CD4-positive, alpha-beta T cell treated with Interleukin-17A for 4 hours (primary cell): ENCODE measurements around the gene DAPP1.
"Not testable (repeated sequence)": the region's sequence is repeated elsewhere in the genome, so short reads cannot be mapped to it uniquely, and the experiment has no call there.

Experiments
- DNase-seq: peaks from one replicate; pipeline ENCODE4 v3.0.0-alpha.2; 2020; ENCODE audit warnings: mixed read lengths

Gene DAPP1

DNA sequence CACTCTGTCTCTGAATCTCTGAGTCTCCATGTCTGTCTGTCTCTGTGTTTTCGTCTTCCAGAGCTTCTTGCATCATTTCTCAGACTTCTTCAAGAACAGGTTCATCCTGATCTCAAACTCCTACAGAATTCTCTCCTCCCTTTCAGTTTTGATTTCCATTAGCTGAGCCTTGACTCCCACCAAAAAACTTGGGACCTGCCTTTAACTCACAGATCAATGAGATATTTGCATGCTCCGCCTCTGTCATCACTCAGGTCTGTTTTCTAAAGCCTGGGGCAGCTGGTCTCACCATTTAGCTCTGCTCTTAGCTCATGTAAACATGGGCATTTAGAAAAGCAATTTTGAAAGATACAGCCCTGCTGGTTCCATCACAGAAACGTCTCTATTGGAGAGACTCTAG is 8.6 kb downstream of the DAPP1 start:
- DNase-seq: no peak

DNA sequence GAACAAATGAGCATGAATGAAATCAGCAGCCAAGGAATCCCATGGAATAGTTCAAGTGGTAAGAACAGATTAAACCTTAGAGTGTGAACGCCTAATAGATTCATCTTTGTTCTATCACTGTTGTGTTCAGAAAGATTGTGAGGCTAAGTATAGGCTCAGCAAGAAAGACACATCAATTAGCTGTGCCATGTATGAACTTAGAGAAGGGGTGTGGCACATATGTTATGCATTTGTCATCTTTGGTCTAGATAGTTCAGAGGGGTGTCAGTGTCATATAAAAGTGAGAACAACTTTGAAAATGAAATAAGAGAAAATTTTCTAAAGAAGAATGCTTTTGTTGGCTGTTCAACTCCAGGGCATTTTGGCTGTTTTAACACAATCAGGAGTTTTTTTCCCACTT is 9.4 kb downstream of the DAPP1 start:
- no peak for DNase-seq

DNA sequence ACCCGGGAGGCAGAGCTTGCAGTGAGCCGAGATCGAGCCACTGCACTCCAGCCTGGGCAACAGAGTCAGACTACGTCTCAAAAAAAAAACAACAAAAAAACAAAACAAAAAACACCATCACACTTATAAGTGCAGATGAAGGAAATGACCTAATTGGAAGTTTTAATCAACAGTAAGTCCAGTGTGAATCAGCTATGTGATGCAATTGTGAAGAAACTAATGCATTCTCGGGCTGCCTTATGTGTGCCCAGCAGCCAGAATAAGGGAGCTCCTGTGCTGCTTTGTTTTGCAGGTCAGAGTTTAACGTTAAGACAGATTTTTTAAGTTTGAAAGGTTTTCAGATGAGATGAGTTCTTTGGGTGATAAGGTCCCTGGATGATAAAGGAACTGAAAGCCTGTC is 10.8 kb downstream of the DAPP1 start:
- no peak for DNase-seq

DNA sequence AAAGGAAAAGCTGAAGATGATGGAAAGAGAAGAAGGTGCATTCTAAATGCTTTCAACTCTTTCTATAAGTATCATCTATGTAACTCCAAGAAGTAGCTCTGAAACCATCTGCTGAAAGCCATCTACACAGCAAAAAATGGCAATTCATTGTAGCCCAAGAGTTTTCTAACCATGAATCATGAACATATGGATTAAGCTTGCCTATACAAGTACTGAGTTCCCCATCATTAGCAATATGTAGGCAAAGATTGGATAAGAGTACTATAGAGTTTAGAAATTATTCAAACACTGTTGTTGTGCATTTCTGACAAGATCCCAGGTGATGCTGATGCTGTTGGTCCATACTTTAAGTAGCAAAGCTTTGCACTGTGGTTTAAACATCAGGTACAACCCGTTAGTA is 11.2 kb downstream of the DAPP1 start:
- no peak for DNase-seq

GRCh38 chr4:99828477-99828876 is 11.8 kb downstream of the DAPP1 start:
- no peak for DNase-seq

DNA sequence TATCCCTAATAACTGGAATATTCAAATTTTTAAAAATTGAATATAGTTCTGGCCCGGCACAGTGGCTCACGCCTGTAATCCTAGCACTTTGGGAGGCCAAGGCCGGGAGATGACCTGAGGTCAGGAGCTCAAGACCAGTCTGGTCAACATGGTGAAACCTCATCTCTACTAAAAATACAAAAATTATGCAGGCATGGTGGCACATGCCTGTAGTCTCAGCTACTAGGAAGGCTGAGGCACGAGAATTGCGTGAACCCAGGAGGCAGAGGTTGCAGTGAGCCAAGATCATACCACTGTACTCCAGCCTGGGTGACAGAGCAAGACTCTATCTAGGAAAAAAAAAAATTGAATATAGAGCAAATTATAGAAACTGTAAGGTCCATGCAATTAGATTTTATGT is 13.4 kb downstream of the DAPP1 start:
- DNase-seq: not testable (repeated sequence)

GRCh38 chr4:99832321-99832720 is 15.7 kb downstream of the DAPP1 start:
- no peak for DNase-seq

- no peak for DNase-seq
These were observed 16.1 kb downstream of the DAPP1 start for GRCh38 chr4:99832758-99833157.

- no peak for DNase-seq
These were observed 17.1 kb downstream of the DAPP1 start for GRCh38 chr4:99833756-99834155.

DNA sequence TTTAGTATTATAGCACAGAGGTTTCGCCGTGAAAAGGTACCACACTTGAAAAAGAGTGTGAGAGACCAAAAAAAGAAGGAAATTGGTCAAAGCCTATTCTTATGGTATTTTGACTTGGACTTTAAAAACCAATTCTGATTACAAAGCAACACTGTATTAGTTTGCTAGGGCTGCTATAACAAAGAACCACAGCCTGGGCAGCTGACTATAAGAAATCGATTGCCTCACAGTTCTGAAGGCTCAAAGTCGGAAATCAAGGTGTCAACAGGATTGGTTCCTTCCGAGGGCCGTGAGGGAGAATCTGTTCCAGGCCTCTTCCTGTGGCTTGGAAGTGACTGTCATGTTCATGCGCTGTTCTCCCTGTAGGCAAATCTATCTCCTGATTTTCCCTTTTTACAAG is 17.9 kb downstream of the DAPP1 start:
- DNase-seq: no peak

GRCh38 chr4:99835942-99836341 is 19.3 kb downstream of the DAPP1 start:
- DNase-seq: no peak

GRCh38 chr4:99838927-99839326 is 22.3 kb downstream of the DAPP1 start:
- DNase-seq: no peak

DNA sequence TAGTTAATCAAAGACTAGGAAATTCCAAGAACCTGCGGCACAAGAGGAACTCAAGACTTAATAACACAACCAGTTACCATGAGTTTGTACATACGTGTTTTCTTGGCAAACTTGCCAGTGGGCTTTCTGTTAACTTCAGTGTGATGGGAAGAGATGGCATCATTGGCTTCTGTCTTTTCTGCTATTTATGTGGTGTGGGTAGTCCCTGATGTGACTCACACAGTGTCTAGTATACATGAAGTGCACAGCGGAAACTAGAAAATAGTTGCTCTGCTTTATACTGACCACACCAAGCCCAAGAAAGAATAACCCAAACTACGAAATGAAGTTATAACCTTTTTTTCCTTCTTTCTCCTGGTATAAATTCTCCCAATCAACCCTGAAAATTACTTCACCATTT is 24.5 kb downstream of the DAPP1 start:
- no peak for DNase-seq

DNA sequence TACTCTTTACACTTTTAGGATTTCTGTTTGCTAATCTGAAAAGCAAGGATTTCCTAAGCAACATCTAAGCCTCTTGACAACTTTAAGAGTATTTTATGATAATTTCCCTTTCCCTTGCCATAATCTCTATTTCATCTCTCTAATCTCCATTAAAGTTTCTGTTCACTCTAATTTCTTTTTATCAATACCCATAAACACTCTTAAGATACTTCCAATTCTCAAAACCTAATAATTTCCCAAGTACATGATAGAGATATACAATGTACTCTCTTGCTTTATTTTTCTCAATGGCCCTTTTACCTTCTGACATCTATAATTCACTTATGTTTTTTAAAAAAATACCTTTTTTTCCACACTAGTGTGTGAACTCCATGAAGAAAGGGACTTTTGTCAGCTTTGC is 26.8 kb downstream of the DAPP1 start:
- DNase-seq: no peak

DNA sequence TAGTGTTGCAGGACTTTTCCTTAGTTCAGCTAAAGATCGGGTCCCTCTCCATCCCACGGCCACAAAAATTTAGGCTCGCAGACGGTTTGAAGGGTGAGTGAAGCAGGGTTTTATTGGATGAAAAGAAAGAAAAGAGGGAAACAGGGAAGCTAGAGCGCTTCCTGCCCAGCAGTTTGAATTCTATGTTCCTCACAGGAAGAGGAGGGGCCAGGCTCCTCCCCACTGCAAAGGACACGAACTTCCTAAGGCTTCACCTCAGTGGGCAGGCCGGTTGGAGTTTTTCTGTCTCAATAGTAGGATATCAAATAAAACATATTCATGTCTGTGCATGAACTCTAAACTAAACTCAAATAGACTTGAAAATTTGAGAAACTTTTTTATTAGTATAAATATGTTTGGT is 27.4 kb downstream of the DAPP1 start:
- DNase-seq: no peak

GRCh38 chr4:99845179-99845578 is 28.6 kb downstream of the DAPP1 start:
- DNase-seq: no peak

DNA sequence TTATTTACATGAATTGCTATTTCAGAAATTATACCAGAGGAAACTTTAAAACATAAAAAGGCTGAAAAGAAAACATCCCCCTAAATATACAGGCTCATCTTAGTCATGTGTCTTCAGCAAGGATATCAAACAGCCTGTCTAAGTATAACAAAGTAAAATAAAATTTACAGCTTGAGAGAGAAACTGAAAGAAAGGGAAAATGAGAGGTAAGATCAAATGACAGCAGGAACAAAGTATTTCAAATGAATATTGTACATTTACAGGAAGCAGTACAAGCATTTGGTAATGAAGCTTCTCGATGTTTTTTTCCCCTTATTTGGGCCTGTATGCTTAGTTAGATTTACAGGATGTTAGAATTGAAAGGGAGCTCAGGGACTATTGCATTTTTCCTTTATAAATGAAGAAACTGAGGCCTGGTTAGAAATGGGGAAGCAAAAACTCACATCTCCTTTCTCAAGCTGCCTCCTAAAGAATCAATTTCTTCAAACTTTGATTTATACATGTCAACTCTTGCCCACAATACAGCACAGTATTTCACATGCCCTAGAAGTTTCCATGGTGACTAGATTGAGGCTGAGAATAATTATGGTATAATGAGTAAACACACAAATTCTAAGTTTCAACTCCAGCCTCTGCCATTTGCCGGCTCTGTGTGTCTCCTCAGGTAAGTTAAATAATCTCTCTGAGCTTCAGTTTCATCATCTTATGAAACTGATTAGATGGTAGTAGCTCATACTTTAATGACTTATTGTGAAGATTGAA is 29.3 kb downstream of the DAPP1 start:
- DNase-seq: no peak

DNA sequence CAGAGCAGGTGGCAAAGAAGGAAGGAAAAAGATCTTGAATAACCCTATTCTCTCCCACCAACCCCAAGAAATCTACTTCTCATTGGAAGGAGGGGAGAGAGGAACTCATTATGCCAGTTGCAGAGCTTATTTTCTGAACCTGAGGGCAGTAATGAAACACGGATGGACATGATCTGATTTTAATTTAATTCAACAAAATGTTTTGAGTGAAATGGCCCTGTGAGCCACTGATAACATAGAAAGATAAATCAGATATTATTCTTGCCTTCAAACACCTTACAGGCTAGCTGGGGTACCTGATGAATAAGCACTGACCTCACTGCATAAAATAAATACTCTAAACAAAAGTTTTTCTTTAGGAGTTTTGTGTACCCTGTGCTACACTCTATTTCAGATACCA is 30.3 kb downstream of the DAPP1 start:
- DNase-seq: no peak

- DNase-seq: no peak
These were observed 30.8 kb downstream of the DAPP1 start for GRCh38 chr4:99847362-99847976.

GRCh38 chr4:99848591-99849001 is 32.0 kb downstream of the DAPP1 start:
- DNase-seq: no peak

- DNase-seq: no peak
These were observed 35.6 kb downstream of the DAPP1 start for GRCh38 chr4:99852199-99852749.

- DNase-seq: no peak
These were observed 36.6 kb downstream of the DAPP1 start for GRCh38 chr4:99853190-99853589.

GRCh38 chr4:99853999-99854398 is 37.4 kb downstream of the DAPP1 start:
- DNase-seq: no peak

- DNase-seq: no peak
These were observed 39.1 kb downstream of the DAPP1 start for GRCh38 chr4:99855678-99856077.

DNA sequence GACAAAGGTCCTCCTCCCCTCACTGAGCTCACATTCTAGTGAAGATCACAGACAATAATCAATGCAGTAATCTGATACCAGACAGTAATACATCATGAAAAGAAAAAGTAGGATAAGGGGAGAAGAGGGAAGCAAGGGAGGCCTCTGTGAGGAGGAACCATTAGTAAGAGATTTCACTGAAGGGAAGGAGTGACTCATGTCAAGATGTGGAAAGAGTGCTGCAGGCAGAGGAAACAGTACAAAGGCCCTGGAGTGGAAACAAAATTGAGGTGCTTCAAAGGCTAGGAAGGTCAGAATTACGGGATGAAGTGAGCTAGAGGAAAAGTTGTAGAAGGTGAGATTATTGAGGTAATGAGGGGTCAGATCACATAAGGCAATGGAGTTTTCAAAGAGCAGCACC is 39.5 kb downstream of the DAPP1 start:
- no peak for DNase-seq
